Fibroblast of lung (primary cell): ENCODE results near the gene HPCAL1. TPM values are rescaled to one million over a fixed set of nuclear protein-coding genes. Genes with fewer than 3 reads are reported as not detected.

Experiments used
- DNase-seq, 2 donors: peaks; one replicate each; pipeline versions ENCODE4 v3.0.0 to v3.0.0-alpha.2; 2010; ENCODE audit warnings: low read depth in 2 of 2
- H2AFZ ChIP-seq: 2 replicates; pipeline ENCODE4 v1.5.1; 2012; ENCODE audit warnings: low read length, control low read depth, inconsistent platforms
- H3K27ac ChIP-seq: 2 replicates; pipeline ENCODE4 v1.5.1; 2011; ENCODE audit warnings: low read length, control low read depth; ENCODE audit not compliant: insufficient read depth
- H3K27me3 ChIP-seq: 2 replicates; pipeline ENCODE4 v1.5.1; 2011; ENCODE audit warnings: mild to moderate bottlenecking, low read length; ENCODE audit not compliant: control insufficient read depth, insufficient read depth
- H3K36me3 ChIP-seq: 2 replicates; pipeline ENCODE4 v1.5.1; 2011; ENCODE audit warnings: low read length; ENCODE audit not compliant: control insufficient read depth, insufficient read depth
- H3K4me1 ChIP-seq: 2 replicates; pipeline ENCODE4 v1.5.1; 2011; ENCODE audit warnings: low read length; ENCODE audit not compliant: control insufficient read depth, insufficient read depth; ENCODE audit errors: extremely low read depth
- H3K4me2 ChIP-seq: 2 replicates; pipeline ENCODE4 v1.5.1; 2011; ENCODE audit warnings: low read length, control low read depth; ENCODE audit not compliant: insufficient read depth; ENCODE audit errors: extremely low read depth
- H3K4me3 ChIP-seq, 4 experiments: fragments of 200-600 bp in 1 of 4; sonication (generic) in 1 of 4; replicated peaks in 1 of 4; 2 replicates each; pipeline ENCODE4 v1.5.1; 2011 to 2016; ENCODE audit warnings: low read length in 4 of 4, low read depth in 3 of 4, mild to moderate bottlenecking in 3 of 4, control low read depth in 2 of 4, inconsistent platforms in 1 of 4, mixed read lengths in 1 of 4; ENCODE audit not compliant: insufficient read depth in 1 of 4; ENCODE audit errors: control extremely low read depth in 1 of 4
- H3K79me2 ChIP-seq: 2 replicates; pipeline ENCODE4 v1.5.1; 2012; ENCODE audit warnings: mild to moderate bottlenecking, low read length, inconsistent platforms; ENCODE audit not compliant: control insufficient read depth, insufficient read depth
- H3K9ac ChIP-seq: 2 replicates; pipeline ENCODE4 v1.5.1; 2011; ENCODE audit warnings: mild to moderate bottlenecking, low read length, control low read depth; ENCODE audit not compliant: insufficient read depth
- H3K9me3 ChIP-seq: 2 replicates; pipeline ENCODE4 v1.5.1; 2012; ENCODE audit warnings: low read depth, low read length; ENCODE audit not compliant: control insufficient read depth, insufficient read depth
- H4K20me1 ChIP-seq: 2 replicates; pipeline ENCODE4 v1.5.1; 2011; ENCODE audit warnings: low read length; ENCODE audit not compliant: control insufficient read depth, insufficient read depth; ENCODE audit errors: extremely low read depth
- CTCF ChIP-seq, 2 donors: IDR thresholded peaks in 1 of 2; conservative IDR thresholded peaks in 1 of 2; 1 replicate in 1 of 2; 2 replicates in 1 of 2; pipeline ENCODE4 v1.5.1; 2011 to 2012; ENCODE audit warnings: low read length in 2 of 2, control low read depth in 1 of 2, inconsistent platforms in 1 of 2, low read depth in 1 of 2, mild to moderate bottlenecking in 1 of 2
- EZH2 ChIP-seq: IDR thresholded peaks from 2 replicates; pipeline ENCODE4 v1.5.1; 2012; ENCODE audit warnings: low read length, control low read depth, mild to moderate bottlenecking; ENCODE audit errors: missing control alignments
- polyA plus RNA-seq, 2 donors: library from polyadenylated mRNA; depleted of rRNA in 1 of 2; stranded (reverse) in 1 of 2; unstranded in 1 of 2; fragments of >200 nt; gene quantifications; 2 replicates each; pipeline ENCODE4 v1.2.1, GENCODE V29; 2011 to 2012; ENCODE audit warnings: missing spikeins in 1 of 2
- total RNA-seq: library from RNA; depleted of rRNA; stranded (reverse); fragments of >200 nt; gene quantifications from 2 replicates; pipeline ENCODE4 v1.2.1, GENCODE V29; 2014

HPCAL1 gene
- total and polyA plus RNA-seq, 2 donors (not counting 1 experiment from before 2014, with no cell fraction given), result 11.4 to 34.5 TPM

DNA sequence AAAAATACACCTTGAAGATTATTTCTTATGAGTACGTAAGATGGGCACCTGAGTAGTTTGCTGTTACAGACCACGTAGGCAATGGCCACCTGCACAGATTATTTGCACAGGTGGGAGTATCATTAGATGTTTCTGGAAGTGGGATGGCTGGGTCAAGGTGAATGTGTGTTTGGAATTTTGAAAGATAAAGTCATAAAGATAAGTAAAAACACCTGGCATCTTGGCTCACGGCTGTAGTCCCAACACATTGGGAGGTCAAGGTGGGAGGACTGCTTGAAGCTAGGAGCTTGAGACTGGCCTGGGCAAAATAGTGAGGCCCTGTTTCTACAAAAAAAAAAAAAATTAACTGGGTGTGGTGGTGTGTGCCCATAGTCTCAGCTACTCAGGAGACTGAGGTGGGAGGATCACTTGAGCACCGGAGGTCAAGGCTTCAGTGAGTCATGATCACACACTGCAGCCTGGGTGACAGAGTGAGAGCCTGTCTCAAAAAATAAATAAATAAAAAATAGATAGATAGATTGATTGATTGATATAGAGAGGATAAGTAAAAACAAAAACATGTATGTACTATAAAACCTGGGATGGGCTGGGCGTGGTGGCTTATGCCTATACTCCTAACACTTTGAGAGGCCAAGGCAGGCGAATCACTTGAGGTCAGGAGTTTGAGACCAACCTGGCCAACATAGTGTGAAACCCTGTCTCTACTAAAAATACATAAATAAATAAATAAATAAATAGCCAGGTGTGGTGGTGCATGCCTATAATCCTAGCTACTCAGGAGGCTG is 115.0 kb downstream of the HPCAL1 start:
- no peaks in the 10 kb centered on the region for H3K36me3 ChIP-seq
- no peaks in the 10 kb centered on the region for H4K20me1 ChIP-seq
- H2AFZ ChIP-seq, result no peak overlapping the region
- H3K4me3 ChIP-seq, result no peak overlapping the region
- H3K4me1 ChIP-seq, result peaks cover 6% of the 10 kb centered on the region
- H3K27ac ChIP-seq, result no peak overlapping the region
- no peak overlapping the region for H3K4me2 ChIP-seq
- no peaks in the 10 kb centered on the region for H3K27me3 ChIP-seq
- no peaks in the 10 kb centered on the region for H3K9me3 ChIP-seq
- DNase-seq, result no peak
- H3K79me2 ChIP-seq, result no peaks in the 10 kb centered on the region
- TF ChIP-seq EZH2 (no peak), CTCF (conservative IDR thresholded peaks at IDR 0.05 in 1 of 2, IDR thresholded peaks at IDR 0.05 in 1 of 2; ENCODE audit: low read depth in 1 of 2, low read length in 2 of 2) (no peak)
- no peak overlapping the region for H3K9ac ChIP-seq

DNA sequence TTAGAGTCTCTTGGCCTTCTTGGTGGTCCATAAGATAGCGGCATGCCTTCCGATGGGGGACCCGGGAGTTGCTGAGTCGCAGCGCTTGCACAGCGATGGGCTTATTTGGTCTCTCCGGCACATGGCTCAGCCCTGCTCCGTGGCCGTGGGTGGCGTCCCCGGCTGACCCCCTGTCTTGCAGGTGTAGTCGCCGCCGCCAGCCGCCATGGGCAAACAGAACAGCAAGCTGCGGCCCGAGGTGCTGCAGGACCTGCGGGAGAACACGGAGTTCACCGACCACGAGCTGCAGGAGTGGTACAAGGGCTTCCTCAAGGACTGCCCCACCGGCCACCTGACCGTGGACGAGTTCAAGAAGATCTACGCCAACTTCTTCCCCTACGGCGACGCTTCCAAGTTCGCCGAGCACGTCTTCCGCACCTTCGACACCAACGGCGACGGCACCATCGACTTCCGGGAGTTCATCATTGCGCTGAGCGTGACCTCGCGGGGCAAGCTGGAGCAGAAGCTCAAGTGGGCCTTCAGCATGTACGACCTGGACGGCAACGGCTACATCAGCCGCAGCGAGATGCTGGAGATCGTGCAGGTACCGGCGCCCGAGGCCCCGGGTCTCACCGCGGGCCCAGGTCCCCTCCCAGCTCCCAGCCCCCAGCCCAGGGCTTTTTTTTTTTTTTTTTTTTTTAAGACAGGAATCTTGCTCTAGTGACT is 117.0 kb downstream of the HPCAL1 start:
- no peaks in the 10 kb centered on the region for H3K79me2 ChIP-seq
- H3K36me3 ChIP-seq, result no peaks in the 10 kb centered on the region
- H3K4me1 ChIP-seq, result no peaks in the 10 kb centered on the region
- no peaks in the 10 kb centered on the region for H3K9me3 ChIP-seq
- no peak overlapping the region for H3K9ac ChIP-seq
- H3K4me2 ChIP-seq, result no peak overlapping the region
- no peak overlapping the region for H3K27ac ChIP-seq
- no peak for TF ChIP-seq EZH2
- no peak for TF ChIP-seq CTCF (conservative IDR thresholded peaks at IDR 0.05 in 1 of 2, IDR thresholded peaks at IDR 0.05 in 1 of 2; ENCODE audit: low read depth in 1 of 2, low read length in 2 of 2)
- no peak overlapping the region for H2AFZ ChIP-seq
- H3K27me3 ChIP-seq, result no peaks in the 10 kb centered on the region
- H4K20me1 ChIP-seq, result no peaks in the 10 kb centered on the region
- no peak overlapping the region for H3K4me3 ChIP-seq
- DNase-seq, result no peak

DNA sequence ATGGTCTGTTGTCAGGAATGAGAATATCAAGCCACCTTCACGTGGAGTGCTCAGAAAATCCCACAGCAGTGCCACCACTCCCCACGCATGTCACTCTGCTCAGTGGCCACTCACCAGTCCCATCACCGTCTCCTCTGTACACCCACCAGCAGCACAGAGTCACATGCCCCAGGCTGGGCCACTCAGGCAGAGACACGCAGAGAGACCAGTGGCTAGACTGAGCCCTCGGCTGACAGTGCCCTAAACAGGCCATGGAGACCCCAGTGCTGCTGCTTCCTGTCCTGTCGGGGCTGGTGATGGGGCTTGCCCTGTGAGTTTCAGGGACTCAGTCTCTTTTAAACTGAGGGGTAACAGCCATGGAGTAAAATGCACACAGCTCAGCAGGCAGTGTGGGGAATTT is 119.5 kb downstream of the HPCAL1 start:
- Histone ChIP-seq H3K27ac (no peak overlapping the region), H2AFZ (no peak overlapping the region), H3K9ac (no peak overlapping the region), H3K27me3 (no peaks in the 10 kb centered on the region), H3K4me2 (no peak overlapping the region), H3K36me3 (peaks cover 3% of the 10 kb centered on the region), H3K4me3 (no peak overlapping the region), H3K9me3 (no peaks in the 10 kb centered on the region), H4K20me1 (no peaks in the 10 kb centered on the region), H3K79me2 (no peaks in the 10 kb centered on the region), H3K4me1 (no peaks in the 10 kb centered on the region)
- DNase-seq, result no peak
- TF ChIP-seq EZH2, result no peak
- no peak for TF ChIP-seq CTCF (conservative IDR thresholded peaks at IDR 0.05 in 1 of 2, IDR thresholded peaks at IDR 0.05 in 1 of 2; ENCODE audit: low read depth in 1 of 2, low read length in 2 of 2)
